IMR-90 (cell line): Measurements from ENCODE around the gene GCN1.

Source experiments
- CTCF ChIP-seq: conservative IDR thresholded peaks from 2 replicates; pipeline ENCODE4 v1.5.1; 2012; ENCODE audit warnings: mild to moderate bottlenecking, low read depth, low read length, improper control_type of control experiment
- MAFK ChIP-seq: IDR thresholded peaks from 2 replicates; pipeline ENCODE4 v1.6.1; 2012; ENCODE audit warnings: low read depth, low read length, improper control_type of control experiment
- NFE2L2 ChIP-seq: fragments of 150-350 bp; IDR thresholded peaks from 2 replicates; pipeline ENCODE4 v1.6.1; 2016; ENCODE audit warnings: low read depth, mild to moderate bottlenecking, low read length
- POLR2A ChIP-seq: IDR thresholded peaks from 2 replicates; pipeline ENCODE4 v1.6.1; 2012; ENCODE audit warnings: mild to moderate bottlenecking, low read depth, low read length
- RCOR1 ChIP-seq: IDR thresholded peaks from 2 replicates; pipeline ENCODE4 v1.6.1; 2012; ENCODE audit warnings: mild to moderate bottlenecking, low read length, improper control_type of control experiment; ENCODE audit not compliant: insufficient replicate concordance
- RFX5 ChIP-seq: IDR thresholded peaks from 2 replicates; pipeline ENCODE4 v1.8.0; 2012; ENCODE audit warnings: low read depth, mild to moderate bottlenecking, low read length, moderate library complexity
- USF2 ChIP-seq: fragments of 150-350 bp; IDR thresholded peaks from 2 replicates; pipeline ENCODE4 v1.6.1; 2017; ENCODE audit warnings: mild to moderate bottlenecking, antibody characterized with exemption, low read length, low read depth

DNA sequence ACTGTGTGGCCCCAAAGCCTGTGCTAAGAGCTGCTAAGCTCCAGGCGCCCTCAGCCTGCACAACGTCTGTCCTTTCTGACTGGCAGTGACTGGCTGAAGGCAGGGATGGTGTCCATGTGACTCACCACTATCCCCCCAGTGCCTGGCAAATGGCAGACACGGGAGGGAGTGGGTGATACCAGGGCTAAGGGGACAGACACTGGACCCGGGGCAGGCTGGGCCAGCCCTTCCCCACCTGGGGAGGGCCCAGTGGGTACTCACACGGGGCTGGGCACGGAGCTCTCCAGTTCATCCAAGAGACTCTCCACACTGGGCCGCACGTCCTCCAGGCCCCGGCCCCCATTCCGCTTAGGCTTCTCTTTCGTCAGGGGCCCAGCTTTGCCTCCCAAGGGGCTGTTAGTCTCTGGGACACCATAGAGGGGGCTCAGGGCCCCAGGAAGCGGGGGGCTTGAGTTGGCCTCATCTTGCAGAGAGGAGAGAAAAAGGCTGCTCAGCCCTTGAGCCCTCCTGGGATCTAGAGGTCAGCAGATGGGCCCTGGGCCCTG is 27.8 kb upstream of the GCN1 start:
- TF ChIP-seq CTCF (no peak), NFE2L2 (no peak), USF2 (no peak), MAFK (no peak), RCOR1 (no peak), POLR2A (no peak), RFX5 (no peak)
